ENCODE results near the gene SRSF4.
"Not testable (repeated sequence)": the region's sequence is repeated elsewhere in the genome, so short reads cannot be mapped to it uniquely, and the experiment has no call there.

Gene SRSF4

DNA sequence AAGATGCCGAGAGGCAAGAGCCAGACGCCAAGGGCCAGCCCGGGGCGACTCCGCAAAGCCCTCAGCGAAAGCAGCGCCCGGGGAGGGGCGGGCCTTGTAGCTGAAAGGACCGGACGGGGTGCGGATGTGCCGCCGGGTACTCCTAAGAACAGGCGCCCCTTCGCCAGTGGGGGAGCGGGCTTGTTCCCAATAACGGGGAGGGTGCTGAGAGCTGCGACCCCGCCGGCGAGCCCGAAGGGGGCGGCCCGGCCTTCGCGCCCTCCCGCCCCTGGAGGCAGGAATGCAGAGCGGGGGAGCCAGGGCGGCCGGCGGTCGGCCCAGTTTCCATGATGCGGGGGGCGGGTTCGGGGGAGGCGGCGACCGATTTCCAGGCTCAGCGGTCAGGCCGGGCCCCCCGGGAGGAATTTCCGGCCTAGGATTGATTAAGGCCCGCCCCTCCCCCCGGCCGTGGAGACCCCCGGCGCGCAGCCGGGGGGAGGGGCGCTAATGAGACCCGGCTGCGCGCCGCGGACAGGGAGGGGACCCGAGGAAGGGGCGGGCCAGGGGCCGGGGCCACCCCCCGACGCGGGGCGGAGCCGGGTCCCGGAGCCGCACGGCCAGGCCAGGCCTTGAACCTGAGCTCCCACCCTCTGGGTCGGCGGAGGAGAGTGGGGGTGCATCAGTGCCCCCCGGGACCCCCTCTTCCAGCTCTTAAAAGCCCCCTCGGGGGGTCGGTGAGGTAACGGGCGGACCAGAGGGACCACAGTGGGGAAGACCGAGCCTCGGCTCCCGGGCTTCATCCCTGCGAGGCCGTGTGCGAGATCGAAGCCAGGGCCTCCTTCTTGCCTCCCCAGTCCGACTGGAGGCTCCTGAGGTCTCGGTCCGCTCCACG, 57.1 kb downstream of the SRSF4 start:
- peak; percentile 52 for DNase-seq

- no peak for DNase-seq
These were observed 57.8 kb downstream of the SRSF4 start, which contains the start of gene TMEM200B for GRCh38 chr1:29123887-29124365. TMEM200B (minus strand) TSS chr1:29123903; CDS start chr1:29121828, 2,075 bp downstream.

- DNase-seq = peak; percentile 22
These were observed 58.4 kb downstream of the SRSF4 start for GRCh38 chr1:29123053-29123886.

DNA sequence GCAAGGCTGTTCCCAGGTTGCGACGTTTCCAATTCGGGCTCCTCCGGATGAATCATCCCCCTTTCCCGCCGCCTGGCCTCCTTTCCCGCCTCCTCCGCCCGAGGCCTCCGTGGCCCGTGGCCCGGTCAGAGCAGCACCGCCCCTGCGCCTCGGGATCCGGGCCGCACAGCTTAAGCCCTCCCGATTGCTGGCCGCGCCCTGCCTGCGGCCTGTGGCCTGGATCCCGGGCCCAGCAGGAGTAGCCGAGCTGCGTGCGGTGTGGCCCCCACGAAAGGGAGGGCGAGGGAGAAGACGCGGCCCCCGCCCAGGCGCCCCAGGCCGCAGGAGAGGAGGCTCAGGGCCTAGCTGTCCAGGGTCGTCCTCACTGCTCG, 59.0 kb downstream of the SRSF4 start:
- no peak for DNase-seq

DNA sequence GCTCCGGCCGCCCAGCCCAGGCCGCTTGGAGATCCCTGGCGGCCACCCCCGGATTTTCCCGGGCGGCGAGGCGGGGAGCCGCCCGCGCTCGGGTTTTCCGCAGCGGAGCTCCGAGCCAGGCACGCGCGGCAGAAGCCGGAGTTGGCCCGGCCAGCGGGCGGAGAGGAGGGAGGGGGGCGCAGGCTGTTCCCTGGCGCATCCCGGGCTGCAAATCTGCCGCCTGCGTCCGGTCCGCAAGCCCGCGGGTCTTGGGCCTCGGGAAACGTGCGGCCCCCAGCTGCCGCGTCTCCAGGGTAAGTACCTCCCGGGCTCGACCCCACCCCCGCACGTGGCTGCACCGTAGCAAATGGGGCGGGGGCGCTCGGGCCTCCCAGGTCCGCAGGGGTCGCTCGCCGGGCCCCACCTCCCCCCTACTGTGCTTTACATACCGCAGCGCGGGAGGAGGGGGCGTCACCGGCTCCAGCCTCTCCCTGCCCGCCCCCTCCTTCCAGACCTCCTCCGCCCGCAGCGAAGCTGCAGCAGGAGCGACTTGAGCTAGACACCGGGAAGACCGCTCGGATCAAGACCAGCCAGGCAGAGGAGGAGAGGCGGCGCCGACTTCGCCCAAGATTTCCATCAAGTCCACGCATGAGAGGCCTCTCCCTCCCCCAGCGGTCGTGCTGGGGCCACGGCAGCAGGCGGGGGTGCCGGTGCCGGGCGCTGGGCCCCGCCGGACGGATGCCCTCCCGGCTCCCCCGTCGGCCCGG, 59.6 kb downstream of the SRSF4 start:
- peak; percentile 11 for DNase-seq

- no peak for DNase-seq
These were observed 60.2 kb downstream of the SRSF4 start for GRCh38 chr1:29121516-29121935.

DNA sequence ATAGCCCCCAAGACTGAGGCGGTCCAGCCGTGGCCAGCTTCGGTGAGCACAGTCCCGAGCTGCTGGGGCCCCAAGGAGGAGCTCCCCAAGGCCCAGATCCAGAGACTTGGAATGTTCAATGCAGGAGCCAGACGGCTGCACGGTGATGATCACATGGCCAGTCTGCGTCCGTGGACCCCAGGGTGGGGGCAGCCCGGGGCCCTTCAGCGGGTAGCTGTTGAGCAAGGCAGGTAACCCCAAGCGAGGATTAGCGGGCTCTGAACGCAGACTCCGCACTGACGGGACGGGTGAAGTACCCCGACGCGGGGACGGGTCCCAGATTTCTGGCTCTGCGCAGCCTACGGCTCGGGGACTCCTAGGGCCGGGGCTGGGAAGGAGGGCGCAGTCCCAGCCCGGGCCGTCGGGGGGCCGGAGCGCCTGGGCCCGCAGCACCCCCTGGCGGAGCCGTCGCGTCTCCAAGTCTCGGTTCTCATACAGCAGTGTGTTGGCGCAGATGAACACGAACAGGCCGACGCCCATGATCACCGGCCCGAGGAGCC, 60.7 kb downstream of the SRSF4 start:
- peak; percentile 69 for DNase-seq

- DNase-seq = no peak
These were observed 61.3 kb downstream of the SRSF4 start for GRCh38 chr1:29120367-29120766.

- no peak for DNase-seq
These were observed 62.4 kb downstream of the SRSF4 start for GRCh38 chr1:29119121-29119929.

- DNase-seq = no peak
These were observed 64.3 kb downstream of the SRSF4 start for GRCh38 chr1:29117381-29117780.

- no peak for DNase-seq
These were observed 67.0 kb downstream of the SRSF4 start for GRCh38 chr1:29114654-29115053.

GRCh38 chr1:29113413-29114117, 68.1 kb downstream of the SRSF4 start:
- no peak for DNase-seq

- DNase-seq = no peak
These were observed 68.8 kb downstream of the SRSF4 start for GRCh38 chr1:29112705-29113412.

GRCh38 chr1:29108041-29108440, 73.7 kb downstream of the SRSF4 start:
- DNase-seq = not testable (repeated sequence)

GRCh38 chr1:29105822-29106221, 75.9 kb downstream of the SRSF4 start:
- no peak for DNase-seq

- no peak for DNase-seq
These were observed 81.2 kb downstream of the SRSF4 start for GRCh38 chr1:29100487-29100886.

DNA sequence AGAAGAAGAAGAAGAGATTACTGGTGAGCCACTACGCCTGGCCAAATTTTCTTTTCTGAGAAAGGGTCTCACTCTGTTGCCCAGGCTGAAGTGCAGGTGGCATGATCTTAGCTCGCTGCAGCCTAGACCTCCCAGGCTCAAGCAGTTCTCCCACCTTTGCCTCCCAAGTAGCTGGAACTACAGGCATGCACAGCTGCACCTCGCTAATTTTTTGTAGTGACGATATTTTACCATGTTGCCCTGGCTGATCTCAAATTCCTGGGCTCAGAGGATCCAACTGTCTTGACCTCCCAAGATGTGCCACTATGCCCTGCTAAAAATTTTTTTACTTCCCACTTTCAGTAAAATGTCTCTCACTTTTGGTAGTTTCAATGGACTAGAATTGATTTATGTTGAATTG, 82.4 kb downstream of the SRSF4 start:
- no peak for DNase-seq
